Stimulated activated naive CD8-positive, alpha-beta T cell treated with anti-CD3 and anti-CD28 coated beads, Interleukin-15, amount 100 ng/mL, for 72 hours (primary cell): Measurements from ENCODE around the gene FDX2.
"Not testable (repeated sequence)": the region's sequence is repeated elsewhere in the genome, so short reads cannot be mapped to it uniquely, and the experiment has no call there.

Experiments
- ATAC-seq: fragments of 150-1000 bp; cut with Tn5 transposase; 2 replicates; pipeline ENCODE4 v1.10.0; 2021; ENCODE audit warnings: mild to moderate bottlenecking, moderate library complexity
- DNase-seq, 2 donors: peaks; one replicate each; pipeline ENCODE4 v3.0.0; 2021 to 2022
- H3K27ac Mint-ChIP-seq, 2 donors: one replicate each; pipeline ENCODE4 v1.8.0; 2022; ENCODE audit warnings: mild to moderate bottlenecking in 2 of 2, mixed read lengths in 2 of 2, moderate library complexity in 2 of 2
- H3K27me3 Mint-ChIP-seq: one replicate; pipeline ENCODE4 v1.8.0; 2022; ENCODE audit warnings: mixed read lengths
- H3K4me1 Mint-ChIP-seq: one replicate; pipeline ENCODE4 v1.8.0; 2022; ENCODE audit warnings: mild to moderate bottlenecking, mixed read lengths
- H3K4me3 Mint-ChIP-seq, 2 donors: one replicate each; pipeline ENCODE4 v1.8.0; 2022; ENCODE audit warnings: mild to moderate bottlenecking in 2 of 2, mixed read lengths in 2 of 2, moderate library complexity in 1 of 2
- H3K9me3 Mint-ChIP-seq, 2 donors: one replicate each; pipeline ENCODE4 v1.8.0; 2022; ENCODE audit warnings: mixed read lengths in 2 of 2

Gene FDX2

GRCh38 chr19:10336725-10337124 lies 20.9 kb upstream of the FDX2 start:
- ATAC-seq, DNase-seq, H3K9me3 Mint-ChIP-seq, H3K27me3 Mint-ChIP-seq: not testable (repeated sequence)
- Mint-ChIP-seq H3K4me3 (peak overlapping the region in 1 of 2 donors; percentile 31), H3K27ac (peak overlapping the region; percentile 33 to 80), H3K4me1 (peaks cover 89% of the 10 kb centered on the region)

DNA sequence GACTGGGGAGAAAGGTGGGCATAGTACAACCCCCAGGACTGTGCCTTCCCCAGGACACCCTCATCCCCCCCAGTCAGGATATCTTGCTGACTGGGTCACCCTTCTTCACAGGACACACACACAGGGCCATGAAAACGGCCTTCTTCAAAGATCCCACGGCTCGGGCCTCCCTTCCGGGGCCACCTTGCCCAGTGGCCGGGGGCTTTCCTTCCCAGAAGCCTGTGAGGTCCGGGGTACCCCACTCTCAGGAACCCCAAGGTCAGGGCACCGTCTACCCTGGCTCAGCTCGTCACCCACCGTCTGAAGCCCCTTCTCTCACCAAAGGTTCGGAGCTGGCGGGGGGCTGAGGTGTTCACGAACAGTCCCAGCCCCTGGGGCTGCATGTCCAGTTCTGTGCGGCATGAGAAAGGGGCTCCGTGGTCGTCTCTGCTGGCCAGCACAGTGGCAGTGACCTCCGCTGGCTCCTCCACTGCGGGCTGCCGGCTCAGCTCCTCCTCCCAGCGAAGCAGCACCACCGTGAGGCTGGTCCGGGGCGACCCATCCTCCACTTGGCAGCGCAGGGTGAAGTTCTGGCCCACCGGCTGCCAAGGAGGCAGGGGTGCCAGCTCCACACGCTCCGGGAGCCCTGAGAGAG lies 19.7 kb upstream of the FDX2 start:
- no peaks in the 10 kb centered on the region for H3K9me3 Mint-ChIP-seq
- ATAC-seq (no peak), DNase-seq (no peak)
- peaks cover 85% of the 10 kb centered on the region for H3K4me1 Mint-ChIP-seq
- H3K27ac Mint-ChIP-seq = peak overlapping the region in 1 of 2 donors; percentile 86
- H3K27me3 Mint-ChIP-seq = no peaks in the 10 kb centered on the region
- no peak overlapping the region for H3K4me3 Mint-ChIP-seq

DNA sequence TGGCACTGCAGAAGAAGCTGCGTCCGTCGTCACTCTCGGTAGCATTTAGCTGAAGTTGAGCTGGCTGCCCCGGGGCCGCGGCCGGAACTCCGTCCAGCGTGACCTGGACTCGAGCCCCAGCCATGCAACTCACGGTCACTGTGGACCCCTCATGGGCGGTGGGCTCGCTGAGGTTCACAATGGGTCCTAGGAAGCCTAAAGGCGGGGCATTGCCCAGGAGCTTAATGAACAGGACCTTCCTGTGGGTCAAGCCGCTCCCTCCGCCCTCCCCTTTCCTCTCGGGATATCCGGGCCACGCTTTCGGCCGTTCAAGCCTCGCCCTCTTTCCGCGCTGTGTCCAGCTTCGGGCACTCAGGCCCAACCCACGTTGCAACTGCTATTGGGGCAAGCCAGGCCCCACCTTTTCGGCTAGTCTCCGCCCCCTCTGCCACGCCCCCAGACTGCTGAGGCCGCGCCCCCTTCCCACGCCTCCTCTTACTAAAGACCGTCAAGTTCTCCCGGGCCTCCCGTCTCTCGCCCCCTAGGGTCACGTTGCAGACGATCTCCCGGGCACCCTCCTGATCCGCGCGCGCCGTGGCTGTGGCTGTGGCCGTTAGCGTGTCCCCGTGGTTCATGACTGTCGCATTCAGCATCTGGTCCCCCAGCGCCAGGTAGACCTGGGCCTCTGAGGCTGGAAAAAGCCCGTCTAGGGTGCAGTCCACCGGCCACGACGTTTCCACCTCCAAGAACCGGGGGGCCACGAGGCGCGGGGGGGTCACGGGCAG lies 19.0 kb upstream of the FDX2 start:
- Mint-ChIP-seq H3K9me3 (no peaks in the 10 kb centered on the region), H3K4me3 (peak overlapping the region; percentile 88 to 92), H3K4me1 (peaks cover 84% of the 10 kb centered on the region), H3K27ac (no peak overlapping the region), H3K27me3 (no peaks in the 10 kb centered on the region)
- DNase-seq (peak; percentile 42 to 44), ATAC-seq (no peak)

GRCh38 chr19:10333758-10334587 lies 18.2 kb upstream of the FDX2 start:
- Mint-ChIP-seq H3K9me3 (no peaks in the 10 kb centered on the region), H3K4me1 (peaks cover 81% of the 10 kb centered on the region), H3K27ac (peak overlapping the region in 1 of 2 donors; percentile 97), H3K27me3 (no peaks in the 10 kb centered on the region), H3K4me3 (peak overlapping the region; percentile 88 to 92)
- ATAC-seq (peak; percentile 26), DNase-seq (no peak)

- DNase-seq = peak; percentile 96 to 97
- Mint-ChIP-seq H3K4me1 (peaks cover 73% of the 10 kb centered on the region), H3K27ac (peak within 1 kb of the TSS; percentile 97), H3K9me3 (no peaks in the 10 kb centered on the region), H3K27me3 (no peaks in the 10 kb centered on the region), H3K4me3 (peak within 1 kb of the TSS; percentile 88 to 92)
- ATAC-seq = peak; percentile 97
Measured at GRCh38 chr19:10332965-10333757, 17.3 kb upstream of the FDX2 start, which contains the start of gene RAVER1. RAVER1 (minus strand) TSS chr19:10333529; CDS start chr19:10333507, 22 bp downstream.

DNA sequence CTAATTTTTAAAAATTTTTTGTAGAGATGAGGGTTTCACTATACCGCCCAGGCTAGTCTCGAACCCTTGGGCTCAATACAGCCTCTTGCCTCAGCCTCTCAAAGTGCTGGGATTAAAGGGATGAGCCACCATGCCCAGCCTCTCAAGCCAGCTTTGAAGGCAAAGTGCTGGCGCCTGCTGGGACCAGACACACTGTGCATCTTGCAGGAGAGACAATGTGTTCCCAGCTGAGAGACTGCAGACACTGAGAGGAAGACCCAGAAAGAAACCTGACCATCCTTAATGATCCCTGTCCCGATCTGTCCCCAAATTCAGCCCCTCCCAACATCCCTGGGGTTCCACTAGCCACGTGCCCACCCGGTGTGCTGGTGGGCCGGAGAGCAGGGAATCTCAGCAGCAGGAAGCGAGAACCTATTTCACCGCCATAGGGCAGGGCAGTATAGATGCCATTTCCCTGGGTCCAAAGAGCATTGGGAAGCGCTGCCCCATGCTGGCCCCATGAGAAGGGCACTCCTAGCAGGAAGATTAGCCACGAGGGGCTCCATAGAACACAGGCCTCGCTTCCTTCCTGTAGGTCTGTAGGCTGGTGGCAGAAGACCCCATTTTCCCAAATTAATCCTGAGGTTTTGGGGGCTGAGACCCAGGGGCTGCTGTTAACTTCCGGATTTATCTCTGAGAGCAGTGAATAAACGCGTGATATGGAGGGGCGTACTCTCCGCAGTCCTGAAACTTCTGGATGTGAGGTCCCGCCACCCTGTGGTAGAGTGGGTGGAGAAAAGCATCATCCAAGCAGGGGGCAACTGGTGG lies 16.5 kb upstream of the FDX2 start:
- Mint-ChIP-seq H3K27ac (peak overlapping the region; percentile 97), H3K4me3 (peak overlapping the region; percentile 88 to 92), H3K9me3 (no peaks in the 10 kb centered on the region), H3K4me1 (peaks cover 65% of the 10 kb centered on the region), H3K27me3 (no peaks in the 10 kb centered on the region)
- DNase-seq = no peak
- peak; percentile 5 for ATAC-seq

GRCh38 chr19:10329555-10329954 lies 13.7 kb upstream of the FDX2 start:
- Mint-ChIP-seq H3K4me1 (peaks cover 39% of the 10 kb centered on the region), H3K4me3 (no peak overlapping the region), H3K9me3 (no peaks in the 10 kb centered on the region), H3K27ac (peak overlapping the region; percentile 19 to 77), H3K27me3 (no peaks in the 10 kb centered on the region)
- ATAC-seq (no peak), DNase-seq (no peak)

- Mint-ChIP-seq H3K9me3 (no peaks in the 10 kb centered on the region), H3K27ac (no peak overlapping the region), H3K4me1 (peaks cover 31% of the 10 kb centered on the region), H3K27me3 (no peaks in the 10 kb centered on the region), H3K4me3 (no peak overlapping the region)
- no peak for ATAC-seq
- DNase-seq = no peak
Measured at GRCh38 chr19:10328558-10329429, 13.0 kb upstream of the FDX2 start.

GRCh38 chr19:10327793-10328192 lies 12.0 kb upstream of the FDX2 start:
- Mint-ChIP-seq H3K9me3 (no peaks in the 10 kb centered on the region), H3K27me3 (no peaks in the 10 kb centered on the region), H3K27ac (peak overlapping the region in 1 of 2 donors; percentile 69), H3K4me3 (no peak overlapping the region), H3K4me1 (peaks cover 22% of the 10 kb centered on the region)
- ATAC-seq (no peak), DNase-seq (no peak)

- Mint-ChIP-seq H3K4me1 (peaks cover 9% of the 10 kb centered on the region), H3K27me3 (no peaks in the 10 kb centered on the region), H3K9me3 (no peaks in the 10 kb centered on the region), H3K27ac (peak overlapping the region in 1 of 2 donors; percentile 95), H3K4me3 (no peak overlapping the region)
- no peak for DNase-seq
- no peak for ATAC-seq
Measured at GRCh38 chr19:10325732-10326131, 9.9 kb upstream of the FDX2 start.

DNA sequence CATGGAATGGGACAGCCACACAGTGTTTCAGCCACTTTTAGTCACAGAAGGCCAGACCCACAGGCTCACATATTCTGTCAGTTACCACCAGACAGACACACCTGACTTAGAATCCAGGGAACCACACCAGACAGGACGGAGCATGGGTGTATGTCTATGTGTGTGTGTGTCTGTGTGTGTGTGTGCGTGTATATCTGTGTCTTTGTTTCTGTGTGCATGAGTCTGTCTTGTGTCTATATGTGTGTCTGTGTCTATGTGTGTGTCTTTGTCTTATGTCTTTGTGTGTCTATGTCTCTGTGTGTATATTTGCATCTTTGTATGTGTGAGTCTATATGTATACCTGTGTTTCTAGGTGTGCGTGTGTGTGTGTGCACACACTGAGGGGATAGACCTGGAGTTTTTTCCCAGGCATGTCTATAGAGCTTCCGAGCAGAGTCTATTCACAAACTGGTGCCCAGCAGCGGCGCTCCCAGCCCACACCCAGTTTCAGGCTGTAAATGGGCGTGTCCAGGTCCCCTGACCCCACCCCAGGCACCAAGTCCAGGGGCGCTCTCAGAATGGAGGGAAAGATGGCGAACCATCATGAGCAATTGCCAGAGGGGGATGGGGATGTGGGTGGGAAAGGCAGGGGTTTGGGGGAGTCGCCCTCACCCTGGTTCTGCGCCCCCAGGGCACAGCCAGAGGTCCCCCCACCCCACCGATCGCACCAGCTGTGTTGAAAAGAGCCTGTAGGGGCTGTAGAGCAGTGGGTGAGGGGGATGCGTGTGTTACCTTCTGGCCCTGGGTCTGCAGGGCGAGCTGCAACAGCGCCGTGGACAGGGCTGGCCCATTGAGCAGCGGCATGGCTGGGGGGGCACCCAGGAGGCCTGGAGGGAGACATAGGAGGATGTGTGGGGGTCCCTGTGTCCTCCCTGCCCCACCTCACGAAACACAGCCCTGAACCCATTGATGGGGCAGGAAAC lies 6.3 kb upstream of the FDX2 start:
- no peak overlapping the region for H3K27ac Mint-ChIP-seq
- DNase-seq = no peak
- H3K4me3 Mint-ChIP-seq = no peak overlapping the region
- no peak for ATAC-seq
- H3K9me3 Mint-ChIP-seq = no peaks in the 10 kb centered on the region
- no peaks in the 10 kb centered on the region for H3K4me1 Mint-ChIP-seq
- H3K27me3 Mint-ChIP-seq = no peaks in the 10 kb centered on the region

DNA sequence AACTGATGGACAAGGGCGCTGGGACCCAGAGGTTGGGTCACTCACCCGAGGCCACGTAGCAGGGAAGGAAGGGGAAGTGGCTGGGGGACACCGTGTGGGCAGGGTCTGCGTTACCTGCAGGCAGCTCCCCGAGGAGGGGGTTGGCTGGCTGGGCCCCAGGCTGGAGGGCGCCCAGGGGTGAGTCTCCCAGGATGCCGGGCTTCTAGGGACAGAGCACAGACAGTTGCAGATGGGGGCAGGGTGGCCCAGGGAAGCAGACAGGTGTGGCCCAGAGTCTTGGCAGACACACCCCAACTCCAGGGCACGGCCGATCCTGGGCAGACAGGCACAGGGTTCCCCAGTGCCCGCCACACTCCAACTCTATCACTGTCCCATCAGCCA lies 5.6 kb upstream of the FDX2 start:
- no peaks in the 10 kb centered on the region for H3K27me3 Mint-ChIP-seq
- H3K4me1 Mint-ChIP-seq = peaks cover 7% of the 10 kb centered on the region
- no peaks in the 10 kb centered on the region for H3K9me3 Mint-ChIP-seq
- no peak overlapping the region for H3K27ac Mint-ChIP-seq
- no peak for DNase-seq
- ATAC-seq = peak; percentile 21
- H3K4me3 Mint-ChIP-seq = no peak overlapping the region
